ENCODE results near the gene POU6F2. TPM values are rescaled to one million over a fixed set of nuclear protein-coding genes. Genes with fewer than 3 reads are reported as not detected.

POU6F2 gene
- total and polyA plus RNA-seq, 9 of the 15 experiments (the other 6 are each of a cell fraction or from before 2014, with no cell fraction given), result 0.29 to 1.5 (median 0.96) TPM

DNA sequence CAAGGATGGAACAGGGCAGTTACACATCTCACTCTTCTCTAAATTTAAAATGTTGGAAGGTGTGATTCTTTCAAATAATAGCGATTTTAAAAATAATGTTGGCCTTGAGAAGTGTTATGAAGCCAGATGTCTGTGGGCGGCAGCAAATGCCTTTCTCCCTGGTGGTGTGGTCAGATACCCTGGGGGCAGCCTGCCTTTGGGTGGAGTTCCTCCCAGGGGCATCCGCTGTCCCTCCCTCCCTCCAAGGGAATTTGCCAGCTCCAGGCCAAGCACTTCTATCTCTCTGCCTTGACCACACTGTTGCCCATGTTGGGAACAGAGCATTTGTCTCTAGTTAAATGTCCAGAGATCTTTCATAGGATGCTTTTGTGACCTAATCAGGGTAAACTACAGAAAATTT, 121.4 kb downstream of the POU6F2 start (continued):
- TF ChIP-seq, protein P1, sequence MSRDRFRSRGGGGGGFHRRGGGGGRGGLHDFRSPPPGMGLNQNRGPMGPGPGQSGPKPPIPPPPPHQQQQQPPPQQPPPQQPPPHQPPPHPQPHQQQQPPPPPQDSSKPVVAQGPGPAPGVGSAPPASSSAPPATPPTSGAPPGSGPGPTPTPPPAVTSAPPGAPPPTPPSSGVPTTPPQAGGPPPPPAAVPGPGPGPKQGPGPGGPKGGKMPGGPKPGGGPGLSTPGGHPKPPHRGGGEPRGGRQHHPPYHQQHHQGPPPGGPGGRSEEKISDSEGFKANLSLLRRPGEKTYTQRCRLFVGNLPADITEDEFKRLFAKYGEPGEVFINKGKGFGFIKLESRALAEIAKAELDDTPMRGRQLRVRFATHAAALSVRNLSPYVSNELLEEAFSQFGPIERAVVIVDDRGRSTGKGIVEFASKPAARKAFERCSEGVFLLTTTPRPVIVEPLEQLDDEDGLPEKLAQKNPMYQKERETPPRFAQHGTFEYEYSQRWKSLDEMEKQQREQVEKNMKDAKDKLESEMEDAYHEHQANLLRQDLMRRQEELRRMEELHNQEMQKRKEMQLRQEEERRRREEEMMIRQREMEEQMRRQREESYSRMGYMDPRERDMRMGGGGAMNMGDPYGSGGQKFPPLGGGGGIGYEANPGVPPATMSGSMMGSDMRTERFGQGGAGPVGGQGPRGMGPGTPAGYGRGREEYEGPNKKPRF (IDR thresholded peaks at IDR 0.05; ENCODE audit: low read depth, low read length), result no peak
- TF ChIP-seq ZNF224 (CRISPR knock-in tag; IDR thresholded peaks at IDR 0.05), result no peak
- TF ChIP-seq SMARCC2 (IDR thresholded peaks at IDR 0.05; ENCODE audit: low read depth), result no peak

GRCh38 chr7:39100270-39100669, 122.6 kb downstream of the POU6F2 start:
- TF ChIP-seq ZNF655 (CRISPR knock-in tag; IDR thresholded peaks at IDR 0.05), result no peak
- TF ChIP-seq RFX1 (IDR thresholded peaks at IDR 0.05), result peak; percentile 89
- in situ Hi-C loops (cut with MboI) (no loop called here), intact Hi-C loops (cut with micrococcal nuclease) (no loop called here)
- Histone ChIP-seq H3K4me1 (replicated peaks in 1 of 2; ENCODE audit: control insufficient read depth in 2 of 2, insufficient read depth in 2 of 2, low read length in 2 of 2) (no peaks in the 10 kb centered on the region), H4K20me1 (replicated peaks; ENCODE audit: control insufficient read depth, insufficient read depth, low read length) (no peaks in the 10 kb centered on the region; the same call in 1 of the 2 replicates), H3K9me3 (replicated peaks; ENCODE audit: control insufficient read depth, insufficient read depth, low read depth, low read length) (no peaks in the 10 kb centered on the region), H3K4me3 (no peak overlapping the region), H3K9ac (ENCODE audit: insufficient read depth in 1 of 2, low read depth in 2 of 2, low read length in 2 of 2) (no peak overlapping the region), H3K4me2 (ENCODE audit: insufficient read depth, low read length) (no peak overlapping the region), H3K27ac (ENCODE audit: extremely low read depth, low read depth, low read length) (no peak overlapping the region), H3K79me2 (ENCODE audit: control insufficient read depth, insufficient read depth, low read length) (no peaks in the 10 kb centered on the region), H3K27me3 (ENCODE audit: control insufficient read depth in 2 of 2, insufficient read depth in 2 of 2, low read length in 2 of 2) (no peaks in the 10 kb centered on the region), H3K36me3 (ENCODE audit: control insufficient read depth, insufficient read depth, low read length) (no peaks in the 10 kb centered on the region), H2AFZ (ENCODE audit: low read depth, low read length) (no peak overlapping the region), H3K9me1 (ENCODE audit: control insufficient read depth, insufficient read depth, low read length) (no peaks in the 10 kb centered on the region)
- no TSS peak for BruUV-seq (replicated peaks)
- ChIA-PET CTCF (ENCODE audit: low intra/inter-chr PET ratio) (no interaction called here), POLR2A (interaction anchor here (1.0 kb wide), 1 partner anchor 8 kb away, joined by 3 read pairs; no protein-coding TSS in a partner anchor)
- DNase-seq (ENCODE audit: extremely low read depth in 1 of 4, low spot score in 3 of 4) (peak in 1 of 4 experiments; percentile 10), FAIRE-seq (no peak), ATAC-seq (no peak)
- WGBS (ENCODE audit: insufficient coverage, low coverage, missing lambda C conversion rate), result 0% methylated on average over 2 of the region's 2 CpGs
